ENCODE measurements around the gene HARBI1. TPM values are rescaled to one million over a fixed set of nuclear protein-coding genes. Genes with fewer than 3 reads are reported as not detected.
A peak's percentile ranks its signal among the peaks of the same experiment; 100 is the strongest.

Gene HARBI1, protein sequence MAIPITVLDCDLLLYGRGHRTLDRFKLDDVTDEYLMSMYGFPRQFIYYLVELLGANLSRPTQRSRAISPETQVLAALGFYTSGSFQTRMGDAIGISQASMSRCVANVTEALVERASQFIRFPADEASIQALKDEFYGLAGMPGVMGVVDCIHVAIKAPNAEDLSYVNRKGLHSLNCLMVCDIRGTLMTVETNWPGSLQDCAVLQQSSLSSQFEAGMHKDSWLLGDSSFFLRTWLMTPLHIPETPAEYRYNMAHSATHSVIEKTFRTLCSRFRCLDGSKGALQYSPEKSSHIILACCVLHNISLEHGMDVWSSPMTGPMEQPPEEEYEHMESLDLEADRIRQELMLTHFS
- 1 to 10 TPM; 2.8 to 5.6 (median 3.5) TPM for total RNA-seq

DNA sequence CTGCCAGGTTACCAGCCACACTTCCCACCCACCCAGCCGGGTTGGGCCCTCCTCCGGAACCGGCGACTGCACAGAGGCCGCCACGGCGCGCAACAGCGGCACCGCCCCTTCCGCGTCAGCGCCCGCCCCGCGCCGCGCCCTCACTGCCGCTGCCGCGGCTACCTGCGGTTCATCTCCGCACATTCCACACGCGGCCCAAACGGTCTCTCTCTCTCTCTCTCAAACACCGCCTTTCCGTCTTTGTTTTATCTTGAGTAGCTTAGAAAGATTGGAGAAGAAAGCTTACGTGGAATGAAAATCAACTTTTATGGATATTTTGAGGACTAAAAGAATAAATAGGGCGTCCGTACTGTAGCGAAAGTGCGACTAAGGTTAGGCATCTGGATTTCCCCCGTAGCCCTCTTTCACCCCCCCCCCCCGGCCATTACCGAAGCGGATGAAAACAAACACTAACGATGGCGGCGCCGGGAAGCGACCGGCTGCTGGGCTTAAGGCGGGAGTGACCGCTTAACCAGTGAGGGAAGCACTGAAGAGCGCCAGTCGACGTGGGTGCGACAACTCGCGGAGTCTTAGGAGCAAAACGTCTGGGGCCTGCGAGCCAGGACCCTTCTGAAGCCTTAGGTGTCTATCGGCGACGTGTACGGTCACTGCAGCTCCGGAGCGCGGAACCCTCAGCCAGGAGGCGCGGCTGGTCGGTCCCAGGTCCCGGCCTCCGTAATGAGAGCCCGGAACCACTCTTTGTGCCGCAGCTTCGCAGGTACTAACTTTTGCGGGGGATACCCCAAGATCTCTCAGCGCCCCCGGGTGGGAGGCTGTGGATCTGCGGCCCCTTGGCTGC is at the start of gene HARBI1, which contains the start of gene ATG13:
TSS of gene HARBI1 (minus strand) at position 94 of the 838 bp plus-strand sequence. CDS start 990 bp downstream, outside the sequence.
TSS of gene ATG13 (plus strand) at position 420 of the 838 bp plus-strand sequence. CDS start 26,739 bp downstream, outside the sequence.
- WGBS: under 1% methylated on average over 62 of the region's 72 CpGs
- Histone ChIP-seq H3K9me3 (no peaks in the 10 kb centered on the region), H3K36me3 (peaks cover 8% of the 10 kb centered on the region), H3K4me3 (peak within 1 kb of the TSS; percentile 90), H3K27me3 (no peaks in the 10 kb centered on the region), H3K27ac (peak within 1 kb of the TSS; percentile 97), H3K4me1 (peaks cover 49% of the 10 kb centered on the region)
- DNase-seq (ENCODE audit: low spot score in 2 of 2): peak; percentile 94
- TF ChIP-seq POLR2AphosphoS5 (IDR thresholded peaks at IDR 0.05) (peak in 2 of 3 donors; percentile 15 to 49), EP300 (IDR thresholded peaks at IDR 0.05) (no peak), POLR2A (IDR thresholded peaks at IDR 0.05) (peak in 1 of 2 donors; percentile 27)
- TF ChIP-seq, protein P1, sequence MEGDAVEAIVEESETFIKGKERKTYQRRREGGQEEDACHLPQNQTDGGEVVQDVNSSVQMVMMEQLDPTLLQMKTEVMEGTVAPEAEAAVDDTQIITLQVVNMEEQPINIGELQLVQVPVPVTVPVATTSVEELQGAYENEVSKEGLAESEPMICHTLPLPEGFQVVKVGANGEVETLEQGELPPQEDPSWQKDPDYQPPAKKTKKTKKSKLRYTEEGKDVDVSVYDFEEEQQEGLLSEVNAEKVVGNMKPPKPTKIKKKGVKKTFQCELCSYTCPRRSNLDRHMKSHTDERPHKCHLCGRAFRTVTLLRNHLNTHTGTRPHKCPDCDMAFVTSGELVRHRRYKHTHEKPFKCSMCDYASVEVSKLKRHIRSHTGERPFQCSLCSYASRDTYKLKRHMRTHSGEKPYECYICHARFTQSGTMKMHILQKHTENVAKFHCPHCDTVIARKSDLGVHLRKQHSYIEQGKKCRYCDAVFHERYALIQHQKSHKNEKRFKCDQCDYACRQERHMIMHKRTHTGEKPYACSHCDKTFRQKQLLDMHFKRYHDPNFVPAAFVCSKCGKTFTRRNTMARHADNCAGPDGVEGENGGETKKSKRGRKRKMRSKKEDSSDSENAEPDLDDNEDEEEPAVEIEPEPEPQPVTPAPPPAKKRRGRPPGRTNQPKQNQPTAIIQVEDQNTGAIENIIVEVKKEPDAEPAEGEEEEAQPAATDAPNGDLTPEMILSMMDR (IDR thresholded peaks at IDR 0.05): peak; percentile 43 to 78

DNA sequence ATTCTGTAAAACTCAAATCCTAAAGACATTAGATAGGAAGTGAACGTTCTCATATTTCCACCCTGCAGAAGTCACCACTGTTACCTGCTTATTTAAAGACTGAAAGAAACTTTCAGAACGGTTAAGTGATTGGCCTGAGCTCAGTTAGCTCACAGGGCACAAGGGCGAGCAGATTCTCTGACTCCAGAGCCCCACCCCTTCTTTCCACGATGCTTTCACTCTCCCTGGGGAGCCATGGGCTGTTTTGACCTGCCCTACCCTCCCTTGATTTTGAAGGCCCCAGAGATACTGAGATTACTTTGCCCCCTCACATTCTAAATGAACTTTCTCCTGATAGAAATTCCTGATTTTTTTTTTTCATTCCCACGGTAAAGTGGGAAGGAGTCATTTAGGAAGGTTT is 49.5 kb upstream of the HARBI1 start:
- DNase-seq (ENCODE audit: low spot score in 2 of 2): peak; percentile 50 to 60
- 69% methylated on average over 5 of the region's 5 CpGs for WGBS
- Histone ChIP-seq H3K27ac (peak overlapping the region; percentile 60), H3K9me3 (no peaks in the 10 kb centered on the region), H3K36me3 (peaks cover 98% of the 10 kb centered on the region), H3K4me3 (no peak overlapping the region), H3K27me3 (no peaks in the 10 kb centered on the region), H3K4me1 (peaks cover 8% of the 10 kb centered on the region)
- TF ChIP-seq POLR2AphosphoS5 (IDR thresholded peaks at IDR 0.05) (no peak), EP300 (IDR thresholded peaks at IDR 0.05) (no peak), POLR2A (IDR thresholded peaks at IDR 0.05) (no peak)
- TF ChIP-seq, protein P1 (IDR thresholded peaks at IDR 0.05): no peak

DNA sequence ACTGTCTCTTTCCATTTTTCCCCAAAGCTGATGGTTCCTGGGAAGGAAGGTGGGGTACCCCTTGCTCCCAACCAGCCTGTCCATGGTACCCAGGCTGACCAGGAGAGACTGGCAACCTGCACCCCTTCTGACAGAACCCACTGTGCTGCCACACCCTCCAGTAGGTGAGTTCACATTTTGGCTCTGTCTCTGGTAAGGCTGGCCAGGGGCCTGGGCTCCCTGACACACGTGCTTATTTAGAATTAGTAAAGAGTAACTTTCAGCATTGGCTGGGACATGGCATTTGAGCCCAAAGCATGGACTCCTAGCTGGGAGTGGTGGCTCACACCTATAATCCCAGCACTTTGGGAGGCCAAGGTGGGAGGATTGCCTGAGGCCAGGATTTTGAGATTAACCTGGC is 48.3 kb upstream of the HARBI1 start:
- H3K4me3 ChIP-seq: no peak overlapping the region
- H3K9me3 ChIP-seq: no peaks in the 10 kb centered on the region
- TF ChIP-seq EP300 (IDR thresholded peaks at IDR 0.05) (no peak), POLR2A (IDR thresholded peaks at IDR 0.05) (no peak), POLR2AphosphoS5 (IDR thresholded peaks at IDR 0.05) (no peak)
- TF ChIP-seq, protein P1 (IDR thresholded peaks at IDR 0.05): no peak
- 50% methylated on average over 1 of the region's 1 CpG for WGBS
- DNase-seq (ENCODE audit: low spot score in 2 of 2): peak in 1 of 2 donors; percentile 57
- H3K27me3 ChIP-seq: no peaks in the 10 kb centered on the region
- peak overlapping the region; percentile 60 for H3K27ac ChIP-seq
- peaks cover 8% of the 10 kb centered on the region for H3K4me1 ChIP-seq
- H3K36me3 ChIP-seq: peaks cover 97% of the 10 kb centered on the region

DNA sequence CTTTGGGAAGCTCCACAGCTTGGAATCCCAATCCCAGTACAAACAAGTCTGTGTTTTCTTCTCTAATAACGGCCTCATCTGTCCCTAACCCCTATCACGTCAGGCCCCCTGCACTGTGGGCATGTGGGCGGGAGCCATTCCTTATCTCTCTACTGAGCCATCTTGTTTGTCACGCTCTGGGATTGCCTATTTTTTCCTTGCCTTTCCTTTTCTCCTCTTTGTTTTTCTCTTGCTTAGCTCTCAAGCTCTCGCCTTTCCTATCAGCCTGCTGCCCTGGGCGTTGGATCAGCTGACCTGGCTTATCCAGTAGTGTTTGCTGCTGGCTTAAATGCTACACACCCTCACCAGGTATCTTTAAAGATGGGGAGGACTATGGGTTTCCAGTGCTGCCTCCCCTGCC is 47.6 kb upstream of the HARBI1 start:
- no peaks in the 10 kb centered on the region for H3K9me3 ChIP-seq
- H3K4me3 ChIP-seq: no peak overlapping the region
- H3K4me1 ChIP-seq: peaks cover 11% of the 10 kb centered on the region
- TF ChIP-seq, protein P1 (IDR thresholded peaks at IDR 0.05): no peak
- peak in 1 of 2 donors; percentile 64 for DNase-seq (ENCODE audit: low spot score in 2 of 2)
- no peaks in the 10 kb centered on the region for H3K27me3 ChIP-seq
- H3K27ac ChIP-seq: peak overlapping the region; percentile 60
- WGBS: 69% methylated on average over 6 of the region's 6 CpGs
- H3K36me3 ChIP-seq: peaks cover 94% of the 10 kb centered on the region

Measured in suprapubic skin (tissue), 4 donors.